ENCODE measurements around the gene NEUROD2.

Gene NEUROD2

GRCh38 chr17:39578272-39578671, 29.4 kb downstream of the NEUROD2 start:
- DNase-seq, result no peak

DNA sequence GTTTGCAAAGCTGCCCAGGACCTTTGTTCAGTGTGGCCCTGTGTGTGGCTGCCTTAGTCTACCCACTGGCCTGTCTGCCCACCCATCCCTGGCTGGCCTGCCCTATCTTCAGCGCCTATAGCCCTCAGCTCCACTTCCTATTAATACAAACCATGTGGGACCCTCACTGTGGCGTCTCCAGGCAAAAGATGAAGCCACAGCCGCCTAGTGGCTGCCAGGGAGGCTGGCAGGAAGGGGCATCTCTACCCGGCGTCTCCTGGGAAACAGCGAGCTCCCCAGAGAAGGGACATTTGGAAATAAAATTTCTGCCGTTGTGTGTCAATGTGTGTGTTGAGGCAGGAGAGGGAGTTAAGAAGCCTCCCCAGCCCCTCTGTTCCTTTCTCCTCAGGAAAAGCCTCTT, 31.5 kb downstream of the NEUROD2 start:
- DNase-seq, result no peak

DNA sequence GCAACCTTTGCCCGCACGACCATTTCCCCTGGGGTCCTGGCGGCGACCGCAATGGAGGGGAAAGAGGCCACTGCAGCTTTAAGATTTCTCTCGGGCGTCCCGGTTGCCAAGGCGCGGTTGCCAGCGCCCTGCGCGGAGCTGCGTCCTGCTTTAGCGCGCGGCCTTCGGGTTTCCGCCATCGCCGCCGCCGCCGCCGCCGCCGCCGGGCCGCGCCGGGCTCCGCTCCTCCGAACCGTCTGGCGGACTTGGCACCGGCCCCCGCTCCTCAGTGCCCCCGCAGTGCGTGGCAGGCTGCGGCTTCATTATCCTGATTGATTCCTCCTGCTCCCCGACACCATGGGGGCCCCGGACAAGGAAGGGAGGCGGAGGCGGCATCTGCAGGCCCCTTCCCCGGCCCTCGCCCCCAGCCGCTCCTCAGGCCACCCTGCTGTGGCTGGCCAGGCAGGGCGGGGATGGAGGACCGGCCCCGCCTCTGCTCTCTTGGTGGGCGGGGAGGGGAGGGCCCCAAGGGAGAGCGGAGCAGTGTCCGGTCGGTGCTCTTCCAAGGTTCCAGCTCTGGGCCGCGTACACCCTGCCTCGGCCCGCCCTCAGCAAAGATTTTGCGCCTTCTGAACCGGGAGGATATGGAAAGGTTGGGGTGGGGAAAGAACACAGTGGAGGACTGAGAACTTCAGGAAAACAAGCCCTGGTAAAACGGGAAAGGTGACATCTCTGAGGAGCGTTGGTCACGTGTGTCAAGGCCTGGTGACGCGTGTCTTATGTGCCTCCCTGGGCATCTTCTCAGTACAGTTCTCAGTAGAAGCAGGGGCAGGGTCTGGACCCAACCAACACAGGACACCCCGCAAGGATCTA, 34.0 kb downstream of the NEUROD2 start:
- DNase-seq, result peak; percentile 25

GRCh38 chr17:39572121-39572520, 35.6 kb downstream of the NEUROD2 start:
- no peak for DNase-seq

- DNase-seq, result no peak
These were observed 38.6 kb downstream of the NEUROD2 start for GRCh38 chr17:39569126-39569525.

GRCh38 chr17:39568702-39569101, 39.0 kb downstream of the NEUROD2 start:
- no peak for DNase-seq

DNA sequence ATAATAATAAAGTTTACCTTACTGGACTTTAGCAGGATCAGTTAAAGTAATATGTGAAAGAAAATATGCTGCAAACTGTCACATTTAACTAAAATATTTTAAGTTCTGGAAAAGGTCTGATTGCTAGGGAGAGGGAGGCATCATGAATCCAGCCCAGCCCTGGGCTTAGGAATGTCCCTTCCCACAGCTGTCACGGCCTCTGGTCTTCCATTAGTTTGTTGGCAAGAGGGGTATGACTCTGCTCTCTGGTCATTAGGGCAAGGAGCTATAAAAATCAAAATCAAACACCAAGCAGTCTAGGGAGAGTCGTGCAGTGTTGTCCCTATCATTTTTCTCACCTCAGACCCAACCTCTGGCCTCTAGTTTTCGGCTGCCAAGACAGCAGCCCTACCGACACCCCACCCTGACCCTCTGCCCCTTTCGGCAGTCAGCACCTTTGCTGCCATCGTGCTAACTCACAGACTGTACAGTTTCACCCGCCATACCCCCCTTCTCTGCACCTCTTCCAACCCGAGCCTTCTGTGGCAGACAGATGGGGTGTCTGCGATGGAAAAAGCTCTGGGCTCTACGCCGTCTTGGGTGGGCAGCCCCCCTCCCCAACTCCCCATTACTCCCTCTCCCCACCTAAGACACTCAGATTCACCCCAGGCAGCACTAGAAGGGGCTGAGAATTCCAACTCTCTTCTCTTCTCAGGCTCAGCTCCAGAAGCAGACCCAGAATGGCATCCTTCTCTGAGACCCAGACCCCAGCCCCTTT, 41.4 kb downstream of the NEUROD2 start:
- DNase-seq, result no peak

DNA sequence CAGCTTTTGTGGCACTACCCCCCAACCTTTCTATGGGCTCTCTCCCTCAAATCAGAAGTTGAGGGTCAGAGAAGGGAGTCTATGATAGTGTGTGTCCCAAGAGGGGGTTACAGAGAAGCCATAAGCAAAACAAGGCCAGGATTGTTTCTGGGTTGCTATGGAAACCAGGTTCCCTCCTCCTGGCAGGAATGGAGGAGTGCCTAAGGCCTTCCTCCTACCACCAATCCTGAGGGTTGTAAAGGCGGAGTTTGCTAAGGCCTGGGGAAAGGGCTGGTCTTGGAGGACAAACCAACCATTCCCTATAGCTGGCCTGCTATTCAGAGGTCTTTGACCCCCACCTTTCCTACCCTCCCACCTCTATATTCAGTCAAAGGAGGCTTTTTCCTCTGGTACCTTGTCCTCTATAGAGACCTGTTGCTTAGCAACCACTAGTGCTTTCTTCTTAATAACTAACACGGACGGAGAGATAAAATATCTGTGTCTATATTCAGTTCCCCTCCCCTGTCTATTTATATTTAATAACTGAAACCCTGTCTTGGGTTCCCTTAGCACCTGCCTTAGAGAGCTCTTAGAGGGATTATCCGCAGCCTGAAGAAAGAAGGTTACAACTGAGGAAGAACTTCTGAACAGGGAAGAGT, 43.4 kb downstream of the NEUROD2 start:
- no peak for DNase-seq

DNA sequence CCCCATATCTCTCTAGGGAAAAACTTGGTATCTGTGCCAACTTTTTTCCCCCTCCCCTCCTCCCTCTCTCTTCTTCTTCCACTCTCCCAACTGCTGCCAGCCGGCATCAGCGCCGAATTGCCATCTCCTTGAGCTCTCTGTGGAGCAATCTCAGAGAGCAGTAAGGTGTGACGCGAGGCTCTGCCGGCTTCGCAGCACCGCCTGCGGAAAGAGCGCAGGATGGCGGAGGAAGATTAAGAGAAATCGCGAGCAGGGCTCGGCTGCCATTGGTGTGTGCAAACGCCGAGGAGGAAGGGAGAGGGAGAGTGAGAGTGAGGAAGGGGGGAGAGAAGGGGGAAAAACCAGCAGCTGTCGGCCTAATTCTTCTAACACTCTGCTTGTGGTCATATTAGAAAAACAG, 44.2 kb downstream of the NEUROD2 start:
- DNase-seq, result no peak

GRCh38 chr17:39562976-39563375, 44.7 kb downstream of the NEUROD2 start:
- DNase-seq, result no peak

DNA sequence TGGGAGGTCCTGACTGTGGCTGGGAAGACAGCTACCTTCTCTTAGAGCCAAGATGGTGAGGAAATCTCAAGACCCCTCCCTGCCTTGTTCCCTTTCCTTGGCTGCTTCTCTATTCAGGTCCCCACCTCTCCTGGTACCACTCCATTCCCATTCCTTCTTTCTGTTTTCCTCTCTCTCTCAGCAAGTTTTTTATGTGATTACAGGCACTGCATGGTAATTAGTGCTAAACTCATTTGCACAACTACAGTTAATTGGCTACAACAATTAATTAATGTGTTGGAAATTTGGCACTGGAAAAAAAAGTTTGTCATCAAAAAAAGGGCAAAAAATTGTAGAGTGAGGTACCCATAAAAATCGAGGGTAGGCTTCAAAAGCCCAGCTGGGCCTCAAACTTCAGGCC, 45.3 kb downstream of the NEUROD2 start:
- no peak for DNase-seq

DNA sequence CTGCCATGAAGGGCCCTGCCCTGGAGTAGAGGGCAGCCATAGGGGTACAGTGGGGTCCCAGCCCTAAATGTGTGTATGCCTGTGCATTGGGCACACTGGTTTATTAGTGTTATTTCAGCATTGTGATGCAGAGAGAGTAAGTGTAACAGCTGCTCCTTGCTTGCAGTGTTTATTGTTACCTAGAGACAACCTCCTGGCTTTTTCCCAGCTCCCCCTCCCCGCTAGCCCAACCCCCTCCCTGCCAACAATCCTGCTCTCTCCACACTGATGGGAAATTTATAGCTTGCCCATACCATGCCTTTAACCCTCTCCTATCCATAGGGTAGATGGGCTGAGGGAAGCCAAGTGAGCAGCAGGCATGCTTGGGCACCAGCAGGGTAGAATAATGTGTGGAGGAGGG, 51.3 kb downstream of the NEUROD2 start:
- DNase-seq, result no peak

DNA sequence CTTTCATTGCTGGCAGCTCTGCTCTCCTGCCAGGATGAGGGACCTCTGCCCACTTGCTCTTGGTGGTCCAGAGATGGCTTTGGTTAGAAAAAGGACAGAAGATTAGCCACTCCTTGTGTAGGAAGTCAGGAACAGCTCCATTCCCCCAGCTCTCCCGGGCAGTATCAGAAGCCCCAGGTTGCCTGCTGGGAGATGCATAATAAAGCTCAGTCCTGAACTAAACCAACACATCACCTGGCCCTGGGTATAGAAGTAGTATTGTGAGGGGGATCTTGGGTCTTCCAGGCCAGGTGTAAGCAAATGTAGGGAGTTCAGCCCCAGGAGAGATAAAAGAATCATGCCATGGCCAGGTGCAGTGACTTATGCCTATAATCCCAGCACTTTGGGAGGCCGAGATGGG, 52.4 kb downstream of the NEUROD2 start:
- DNase-seq, result no peak
